HUES6 (cell line): ENCODE data around the gene PGLYRP4.

ENCODE experiments used
- H3K27ac ChIP-seq: 2 replicates; pipeline ENCODE4 v1.7.0; 2013; ENCODE audit warnings: low read depth, mild to moderate bottlenecking, low read length, inconsistent platforms
- H3K27me3 ChIP-seq: 2 replicates; pipeline ENCODE4 v1.6.1; 2013; ENCODE audit warnings: low read length; ENCODE audit not compliant: control insufficient read depth, insufficient read depth
- H3K36me3 ChIP-seq: 2 replicates; pipeline ENCODE4 v1.6.1; 2013; ENCODE audit warnings: low read length; ENCODE audit not compliant: control insufficient read depth, insufficient read depth
- H3K4me1 ChIP-seq: 2 replicates; pipeline ENCODE4 v1.6.1; 2013; ENCODE audit warnings: low read length; ENCODE audit not compliant: control insufficient read depth, insufficient read depth
- H3K4me3 ChIP-seq: 2 replicates; pipeline ENCODE4 v1.5.1; 2013; ENCODE audit warnings: low read depth, low read length
- H3K9ac ChIP-seq: one replicate; pipeline ENCODE4 v1.6.1; 2013; ENCODE audit warnings: mild to moderate bottlenecking, low read length
- H3K9me3 ChIP-seq: 2 replicates; pipeline ENCODE4 v1.6.1; 2013; ENCODE audit warnings: low read depth, low read length; ENCODE audit not compliant: control insufficient read depth, insufficient read depth

The PGLYRP4 gene

DNA sequence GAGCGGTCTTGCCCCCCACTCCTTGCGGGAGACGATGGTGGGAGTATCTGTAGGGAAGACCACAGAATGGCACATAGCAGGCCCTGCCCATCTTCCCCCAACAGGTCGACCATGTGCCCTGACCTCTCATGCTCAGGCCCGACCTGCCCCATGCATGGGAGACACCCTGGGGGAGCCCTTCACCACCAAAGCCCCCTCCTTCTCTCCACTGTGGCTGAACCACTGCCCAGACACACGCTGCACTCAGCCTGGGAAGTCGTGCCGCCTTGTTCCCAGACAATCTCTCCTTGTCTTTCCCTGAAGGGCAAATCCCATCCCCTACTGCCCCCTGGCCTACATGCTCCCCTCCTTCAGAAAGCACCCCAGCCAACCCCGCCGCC, 41.4 kb downstream of the PGLYRP4 start:
- Histone ChIP-seq H3K36me3 (no peaks in the 10 kb centered on the region), H3K9me3 (no peaks in the 10 kb centered on the region), H3K27me3 (peaks cover 15% of the 10 kb centered on the region; the same call in 1 of the 2 replicates), H3K4me3 (no peak overlapping the region), H3K27ac (no peak overlapping the region), H3K9ac (no peak overlapping the region), H3K4me1 (no peaks in the 10 kb centered on the region; the same call in 1 of the 2 replicates)

DNA sequence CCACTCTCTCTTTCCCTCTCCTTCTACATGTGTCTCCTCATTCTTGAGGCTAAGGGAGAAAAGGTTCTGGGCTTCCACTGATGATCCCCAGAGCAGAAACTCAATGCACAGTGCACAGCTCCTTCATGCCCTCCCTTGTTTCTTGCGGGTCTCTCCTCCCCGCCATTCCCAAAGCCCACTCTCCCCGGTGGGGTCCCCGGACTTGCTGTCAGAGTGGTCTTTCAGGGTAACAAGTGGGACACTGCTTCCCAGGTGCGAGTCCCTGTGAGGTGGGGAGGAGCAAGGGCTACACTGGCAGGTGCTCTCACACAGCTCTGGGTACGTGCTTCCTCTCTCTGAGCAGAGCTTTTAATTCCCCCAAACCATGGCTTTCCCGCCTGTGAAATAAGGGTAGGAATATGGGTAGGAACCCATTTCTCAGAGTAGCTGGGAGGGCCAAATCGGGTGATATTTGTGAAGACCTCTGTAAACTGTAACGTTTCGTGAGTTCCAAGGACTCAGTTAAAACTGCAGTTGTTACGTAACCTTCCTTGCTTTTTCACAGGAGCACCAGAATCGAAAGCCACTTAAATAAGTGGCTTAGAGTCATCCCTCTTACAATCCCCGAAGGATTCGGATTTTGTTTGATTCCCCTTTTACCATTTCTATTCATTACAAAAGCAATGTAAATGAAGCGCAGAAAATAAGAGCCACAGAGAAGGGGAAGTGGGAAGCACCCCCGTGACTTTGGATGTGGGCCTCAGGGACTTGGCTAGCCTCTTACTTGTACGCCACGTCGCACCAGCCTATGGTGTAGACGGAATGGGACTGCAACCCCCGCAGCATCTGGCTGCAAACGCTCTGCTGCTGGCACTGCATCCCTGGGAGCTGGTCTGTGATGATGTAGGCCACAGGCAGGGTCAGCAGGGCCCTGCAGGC, 42.1 kb downstream of the PGLYRP4 start:
- Histone ChIP-seq H3K4me1 (no peaks in the 10 kb centered on the region; the same call in 1 of the 2 replicates), H3K4me3 (no peak overlapping the region), H3K27ac (no peak overlapping the region), H3K9me3 (no peaks in the 10 kb centered on the region), H3K9ac (no peak overlapping the region), H3K36me3 (no peaks in the 10 kb centered on the region), H3K27me3 (peaks cover 15% of the 10 kb centered on the region; the same call in 1 of the 2 replicates)

DNA sequence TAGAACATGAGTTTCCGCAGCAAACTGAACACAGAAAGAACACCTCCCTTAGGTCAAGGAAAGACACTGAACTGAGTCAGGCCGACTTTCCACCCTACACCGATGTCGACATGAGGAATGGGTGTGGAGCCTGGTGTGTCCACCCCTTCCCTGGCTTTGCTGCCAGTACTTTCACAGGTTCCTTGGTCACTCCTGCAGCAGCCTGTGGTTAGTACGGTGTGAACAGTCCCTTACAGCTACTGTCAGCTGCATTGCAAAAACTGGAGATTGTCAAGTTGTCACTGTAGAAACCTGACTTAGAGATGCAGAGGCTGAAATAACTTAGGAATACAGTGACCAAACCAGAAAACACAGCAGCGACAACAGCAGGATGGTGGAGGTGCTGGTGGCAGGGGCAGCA, 43.0 kb downstream of the PGLYRP4 start:
- no peaks in the 10 kb centered on the region for H3K9me3 ChIP-seq

DNA sequence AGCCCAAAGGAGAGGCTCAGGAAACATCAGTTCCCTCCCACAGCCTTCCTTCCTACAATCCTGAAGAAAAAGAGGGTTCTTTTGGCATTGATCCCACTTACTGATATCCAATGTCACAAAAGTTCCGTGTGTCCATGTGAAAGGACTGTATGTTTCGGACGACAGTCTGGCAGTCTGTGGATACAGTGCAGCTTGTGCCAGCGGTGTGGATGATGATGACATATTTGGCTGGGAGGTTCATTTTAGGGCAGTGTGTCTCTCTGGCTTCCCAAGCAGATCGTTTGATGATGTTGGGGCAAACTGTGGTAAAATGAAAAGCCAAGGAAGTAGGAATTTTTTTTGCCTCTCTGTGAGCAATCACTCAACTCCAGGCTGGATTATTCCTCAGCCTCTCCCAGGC, 46.3 kb downstream of the PGLYRP4 start:
- Histone ChIP-seq H3K27me3 (peaks cover 15% of the 10 kb centered on the region; the same call in 1 of the 2 replicates), H3K4me3 (no peak overlapping the region), H3K36me3 (no peaks in the 10 kb centered on the region), H3K4me1 (no peaks in the 10 kb centered on the region; the same call in 1 of the 2 replicates), H3K9ac (no peak overlapping the region), H3K27ac (no peak overlapping the region), H3K9me3 (no peaks in the 10 kb centered on the region)

More for the DNA sequence above, 43.0 kb downstream of the PGLYRP4 start:
- no peaks in the 10 kb centered on the region for H3K36me3 ChIP-seq
- no peak overlapping the region for H3K27ac ChIP-seq
- no peak overlapping the region for H3K9ac ChIP-seq
- H3K27me3 ChIP-seq, result peaks cover 15% of the 10 kb centered on the region; the same call in 1 of the 2 replicates
- H3K4me3 ChIP-seq, result no peak overlapping the region
- H3K4me1 ChIP-seq, result no peaks in the 10 kb centered on the region; the same call in 1 of the 2 replicates

DNA sequence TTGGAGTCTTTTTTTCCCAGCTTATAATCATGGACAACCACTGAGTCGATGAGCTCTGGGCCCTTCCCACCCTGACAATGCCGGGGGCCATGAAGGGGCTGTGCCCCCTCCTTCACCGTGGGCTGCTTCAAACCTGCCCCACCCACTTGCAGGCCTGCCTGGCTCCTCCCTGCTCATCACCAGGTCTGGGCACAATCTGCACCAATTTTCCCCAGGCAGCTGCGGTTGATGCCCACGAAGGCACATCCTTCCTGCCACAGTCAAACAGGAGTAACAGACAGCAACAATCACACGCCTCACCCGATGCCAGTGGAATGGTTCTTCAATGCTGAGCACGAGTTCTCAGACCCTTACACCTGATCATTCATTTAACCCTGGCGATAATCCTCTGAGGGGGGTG, 54.8 kb downstream of the PGLYRP4 start:
- no peaks in the 10 kb centered on the region for H3K36me3 ChIP-seq
- peaks cover 12% of the 10 kb centered on the region; the same call in 1 of the 2 replicates for H3K4me1 ChIP-seq
- no peak overlapping the region for H3K27ac ChIP-seq
- no peaks in the 10 kb centered on the region for H3K9me3 ChIP-seq
- no peak overlapping the region for H3K9ac ChIP-seq
- H3K27me3 ChIP-seq, result no peaks in the 10 kb centered on the region
- no peak overlapping the region for H3K4me3 ChIP-seq

DNA sequence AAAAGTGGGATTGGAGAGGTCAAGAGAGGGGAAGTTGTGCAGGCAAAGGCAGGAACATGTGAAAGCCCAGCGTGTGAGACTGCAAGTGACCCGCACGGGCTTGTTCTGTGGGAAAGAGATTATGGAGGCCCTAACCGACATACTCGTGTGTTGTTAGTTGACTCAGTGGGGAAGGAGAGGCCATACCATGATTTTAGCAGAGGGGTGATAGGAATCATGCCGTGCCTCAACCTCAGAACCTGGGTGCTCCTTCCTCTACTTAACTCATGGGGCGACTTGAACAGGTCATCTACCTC, 55.2 kb downstream of the PGLYRP4 start:
- no peaks in the 10 kb centered on the region for H3K36me3 ChIP-seq
- H3K9ac ChIP-seq, result no peak overlapping the region
- H3K4me3 ChIP-seq, result no peak overlapping the region
- no peak overlapping the region for H3K27ac ChIP-seq
- no peaks in the 10 kb centered on the region for H3K9me3 ChIP-seq
- H3K4me1 ChIP-seq, result peaks cover 12% of the 10 kb centered on the region; the same call in 1 of the 2 replicates
- no peaks in the 10 kb centered on the region for H3K27me3 ChIP-seq

DNA sequence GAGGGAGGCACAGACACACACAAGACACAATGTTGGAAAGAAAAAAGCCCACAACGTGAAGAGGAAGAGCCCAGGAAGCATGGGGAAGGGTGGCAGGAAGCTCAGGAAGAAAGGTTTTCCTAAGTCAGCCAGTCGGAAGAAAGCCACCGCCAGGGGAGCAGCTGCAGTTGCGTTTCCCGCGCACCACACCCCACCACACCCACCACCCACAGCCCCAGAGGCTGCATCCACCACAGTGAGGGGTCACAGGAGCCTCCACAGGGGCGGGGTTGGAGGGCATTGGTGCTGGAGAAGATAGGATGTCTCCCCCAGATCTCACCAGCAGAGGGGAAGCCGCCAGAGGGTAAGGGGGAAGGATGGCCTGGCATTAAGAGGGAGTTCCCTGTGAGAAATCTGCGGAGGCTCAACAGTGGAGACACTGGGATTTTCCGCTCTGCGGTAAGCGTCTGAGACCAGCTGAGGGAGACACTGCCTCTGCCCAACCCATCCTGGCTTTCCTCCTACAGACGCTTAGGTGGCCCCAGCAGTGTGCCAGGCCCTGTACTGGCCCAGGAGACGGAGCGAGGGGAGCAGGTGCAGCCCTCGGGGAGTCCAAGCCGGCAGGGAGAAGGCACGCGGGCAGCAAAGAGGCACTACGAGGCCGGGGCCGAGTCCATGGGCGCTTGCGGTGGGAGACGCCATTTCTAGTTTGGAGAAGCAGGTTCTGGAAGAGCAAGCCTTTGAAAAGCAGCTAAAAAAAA, 55.7 kb downstream of the PGLYRP4 start:
- no peak overlapping the region for H3K27ac ChIP-seq
- H3K9me3 ChIP-seq, result no peaks in the 10 kb centered on the region
- peaks cover 15% of the 10 kb centered on the region; the same call in 1 of the 2 replicates for H3K4me1 ChIP-seq
- no peak overlapping the region for H3K9ac ChIP-seq
- no peaks in the 10 kb centered on the region for H3K36me3 ChIP-seq
- H3K27me3 ChIP-seq, result no peaks in the 10 kb centered on the region
- no peak overlapping the region; the same call in 1 of the 2 replicates for H3K4me3 ChIP-seq

DNA sequence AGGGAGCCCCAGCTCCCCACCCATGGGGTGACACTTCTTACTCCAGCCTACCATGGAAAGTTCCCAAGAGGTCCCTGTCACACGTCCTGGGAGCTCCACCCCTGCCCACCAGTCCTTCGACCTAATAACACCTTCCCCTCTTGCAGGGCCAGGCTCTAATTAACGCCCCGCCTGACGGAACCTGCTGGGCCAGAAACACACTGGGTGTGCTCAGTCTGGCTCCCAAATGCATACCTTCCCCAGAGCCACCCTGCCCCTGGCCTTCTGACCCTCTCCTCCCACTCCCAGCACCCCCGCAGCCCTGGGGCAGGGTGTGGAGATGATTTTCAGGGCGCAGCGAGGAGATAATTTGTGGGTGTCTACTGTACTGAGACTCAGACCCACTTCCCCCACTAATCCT, 56.5 kb downstream of the PGLYRP4 start:
- H3K4me1 ChIP-seq, result peaks cover 15% of the 10 kb centered on the region; the same call in 1 of the 2 replicates
- H3K9ac ChIP-seq, result no peak overlapping the region
- H3K9me3 ChIP-seq, result no peaks in the 10 kb centered on the region
- H3K4me3 ChIP-seq, result no peak overlapping the region
- no peaks in the 10 kb centered on the region for H3K27me3 ChIP-seq
- H3K36me3 ChIP-seq, result no peaks in the 10 kb centered on the region
- H3K27ac ChIP-seq, result no peak overlapping the region

DNA sequence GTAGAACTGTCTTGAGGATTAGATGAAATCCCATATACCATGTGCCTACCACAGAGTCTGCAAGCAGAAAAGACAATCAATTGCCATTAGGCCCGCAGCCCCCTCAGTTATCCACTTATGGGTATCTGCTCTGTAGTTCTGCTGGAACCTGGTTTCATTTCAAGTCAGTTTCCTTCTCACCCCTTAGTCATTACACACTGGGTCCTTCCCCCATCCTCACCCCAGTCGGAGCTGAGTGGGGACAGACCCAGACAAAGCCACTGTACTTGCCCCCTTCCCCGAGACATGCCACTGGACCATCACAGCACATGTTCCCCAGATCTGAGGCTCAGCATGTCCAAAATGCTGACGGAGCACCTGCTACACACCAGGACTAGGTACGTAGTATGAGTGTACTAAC, 57.1 kb downstream of the PGLYRP4 start:
- Histone ChIP-seq H3K27me3 (no peaks in the 10 kb centered on the region), H3K4me3 (no peak overlapping the region), H3K27ac (no peak overlapping the region), H3K4me1 (peaks cover 15% of the 10 kb centered on the region; the same call in 1 of the 2 replicates), H3K9ac (no peak overlapping the region), H3K9me3 (no peaks in the 10 kb centered on the region), H3K36me3 (no peaks in the 10 kb centered on the region)

DNA sequence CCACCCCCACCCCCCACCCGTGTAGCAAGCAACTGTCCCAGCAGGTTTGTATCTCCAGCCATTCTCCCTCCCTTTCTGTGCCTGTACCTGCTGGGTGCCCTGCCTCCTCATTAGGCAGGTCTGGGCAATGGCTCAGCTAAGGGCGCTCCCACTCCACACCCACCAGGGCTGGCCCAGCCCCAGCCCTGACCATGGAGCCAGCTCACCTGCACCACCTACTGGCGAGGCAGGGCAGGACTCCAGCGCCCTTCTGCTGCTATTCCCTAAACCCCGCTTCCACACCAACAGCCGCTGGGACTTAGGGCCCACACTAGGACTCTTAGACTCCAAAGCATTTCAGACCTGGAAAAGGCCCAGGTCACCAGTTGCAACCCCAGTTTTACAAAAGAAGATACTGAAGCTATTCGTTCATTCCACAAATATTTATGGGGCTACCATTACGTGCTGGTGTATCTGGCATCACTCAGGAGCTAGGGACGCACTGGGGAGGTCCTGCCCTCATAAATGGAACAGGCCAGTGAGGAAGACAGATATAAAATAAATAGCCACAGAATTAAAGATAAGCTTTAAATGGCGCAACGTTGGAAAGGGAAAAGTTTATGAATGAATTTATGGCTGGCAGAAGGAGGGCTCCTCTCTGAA, 59.9 kb downstream of the PGLYRP4 start:
- H3K9me3 ChIP-seq, result no peaks in the 10 kb centered on the region
- H3K27me3 ChIP-seq, result no peaks in the 10 kb centered on the region
- H3K27ac ChIP-seq, result no peak overlapping the region
- H3K9ac ChIP-seq, result no peak overlapping the region
- H3K36me3 ChIP-seq, result no peaks in the 10 kb centered on the region
- H3K4me1 ChIP-seq, result peaks cover 15% of the 10 kb centered on the region; the same call in 1 of the 2 replicates
- H3K4me3 ChIP-seq, result no peak overlapping the region
